Astrocyte (in vitro differentiated cells and primary cell): ENCODE data around the gene PRKCE.

Experiments used
- EZH2 ChIP-seq: IDR thresholded peaks from 2 replicates; pipeline ENCODE4 v1.6.1; 2012; ENCODE audit warnings: mild to moderate bottlenecking, low read length, inconsistent platforms; ENCODE audit not compliant: insufficient read depth
- TF ChIP-seq, protein P1 (sequence below): IDR thresholded peaks from 2 replicates; pipeline ENCODE4 v1.5.1; 2011; ENCODE audit warnings: low read depth, mild to moderate bottlenecking, inconsistent platforms, low read length, moderate library complexity; ENCODE audit not compliant: insufficient read depth

DNA sequence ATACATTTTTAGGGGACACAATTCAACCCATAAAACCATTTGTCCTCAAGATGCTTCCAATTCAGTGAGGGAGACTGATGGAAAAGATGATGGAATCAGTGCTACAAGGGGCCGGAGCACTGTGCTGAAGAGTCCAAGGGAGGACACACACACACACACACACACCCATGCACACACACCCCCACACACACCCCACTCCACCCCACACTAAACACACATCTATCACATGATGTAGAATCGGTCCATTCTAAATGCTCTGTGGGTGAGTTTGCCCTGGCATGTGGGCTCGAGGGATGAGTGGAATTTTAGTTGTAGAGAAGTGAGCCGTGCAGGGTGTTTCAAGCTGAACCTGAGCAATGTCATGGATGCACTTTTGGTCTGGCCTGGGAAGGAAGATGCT is 41.1 kb downstream of the PRKCE start:
- TF ChIP-seq, protein P1, sequence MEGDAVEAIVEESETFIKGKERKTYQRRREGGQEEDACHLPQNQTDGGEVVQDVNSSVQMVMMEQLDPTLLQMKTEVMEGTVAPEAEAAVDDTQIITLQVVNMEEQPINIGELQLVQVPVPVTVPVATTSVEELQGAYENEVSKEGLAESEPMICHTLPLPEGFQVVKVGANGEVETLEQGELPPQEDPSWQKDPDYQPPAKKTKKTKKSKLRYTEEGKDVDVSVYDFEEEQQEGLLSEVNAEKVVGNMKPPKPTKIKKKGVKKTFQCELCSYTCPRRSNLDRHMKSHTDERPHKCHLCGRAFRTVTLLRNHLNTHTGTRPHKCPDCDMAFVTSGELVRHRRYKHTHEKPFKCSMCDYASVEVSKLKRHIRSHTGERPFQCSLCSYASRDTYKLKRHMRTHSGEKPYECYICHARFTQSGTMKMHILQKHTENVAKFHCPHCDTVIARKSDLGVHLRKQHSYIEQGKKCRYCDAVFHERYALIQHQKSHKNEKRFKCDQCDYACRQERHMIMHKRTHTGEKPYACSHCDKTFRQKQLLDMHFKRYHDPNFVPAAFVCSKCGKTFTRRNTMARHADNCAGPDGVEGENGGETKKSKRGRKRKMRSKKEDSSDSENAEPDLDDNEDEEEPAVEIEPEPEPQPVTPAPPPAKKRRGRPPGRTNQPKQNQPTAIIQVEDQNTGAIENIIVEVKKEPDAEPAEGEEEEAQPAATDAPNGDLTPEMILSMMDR, result no peak
- no peak for TF ChIP-seq EZH2
